ENCODE measurements around the gene NDFIP2.
A peak's percentile ranks its signal among the peaks of the same experiment; 100 is the strongest.
"Not testable (repeated sequence)": the region's sequence is repeated elsewhere in the genome, so short reads cannot be mapped to it uniquely, and the experiment has no call there.

The NDFIP2 gene

DNA sequence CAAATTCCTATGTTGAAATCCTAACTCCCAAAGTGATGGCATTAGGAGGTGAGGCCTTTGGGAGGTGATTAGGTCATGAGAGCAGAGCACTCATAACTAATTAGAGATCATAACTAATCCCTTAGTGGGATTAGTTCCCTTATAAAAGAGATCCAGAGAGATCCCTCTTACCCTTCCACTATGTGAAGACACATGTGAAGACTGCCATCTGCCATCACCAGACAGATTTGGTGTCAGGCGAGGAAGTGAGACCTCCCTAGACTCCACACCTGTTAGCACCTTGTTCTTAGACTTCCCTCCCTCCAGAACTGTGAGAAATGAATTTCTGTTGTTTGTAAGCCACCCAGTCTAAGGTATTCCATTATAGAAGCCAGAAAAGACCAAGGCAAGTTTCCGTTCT is 112.2 kb downstream of the NDFIP2 start:
- no peak for DNase-seq (ENCODE audit: low spot score)

DNA sequence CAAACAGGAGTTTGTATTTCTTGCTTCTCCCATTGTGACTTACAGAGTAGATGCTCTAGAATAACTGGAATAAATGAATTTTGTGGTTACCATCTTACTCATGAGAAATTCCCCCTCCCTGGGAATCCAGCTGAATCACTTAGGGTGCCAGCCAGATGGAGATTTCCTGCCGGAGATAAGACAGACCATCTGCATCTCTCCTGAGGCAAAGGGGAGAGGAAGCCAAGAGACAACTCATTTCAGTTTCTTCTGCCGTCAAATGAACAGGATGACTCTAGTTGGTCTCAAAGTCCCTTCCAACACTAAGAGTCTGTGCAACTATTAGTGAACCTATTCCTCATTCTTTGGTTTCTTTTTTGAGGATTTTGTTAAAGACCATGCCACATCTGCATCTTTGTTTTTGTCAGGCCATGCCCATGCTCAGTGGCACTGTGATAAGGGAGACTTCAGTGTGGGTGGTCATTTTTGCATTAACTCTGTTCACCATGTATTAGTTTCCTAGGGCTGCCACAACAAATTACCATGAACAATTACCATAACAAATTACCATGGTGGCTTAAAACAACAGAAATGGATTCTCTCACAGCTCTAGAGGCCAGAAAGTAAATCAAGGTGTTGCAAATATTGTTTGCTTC is 112.8 kb downstream of the NDFIP2 start:
- DNase-seq (ENCODE audit: low spot score), result peak; percentile 19

DNA sequence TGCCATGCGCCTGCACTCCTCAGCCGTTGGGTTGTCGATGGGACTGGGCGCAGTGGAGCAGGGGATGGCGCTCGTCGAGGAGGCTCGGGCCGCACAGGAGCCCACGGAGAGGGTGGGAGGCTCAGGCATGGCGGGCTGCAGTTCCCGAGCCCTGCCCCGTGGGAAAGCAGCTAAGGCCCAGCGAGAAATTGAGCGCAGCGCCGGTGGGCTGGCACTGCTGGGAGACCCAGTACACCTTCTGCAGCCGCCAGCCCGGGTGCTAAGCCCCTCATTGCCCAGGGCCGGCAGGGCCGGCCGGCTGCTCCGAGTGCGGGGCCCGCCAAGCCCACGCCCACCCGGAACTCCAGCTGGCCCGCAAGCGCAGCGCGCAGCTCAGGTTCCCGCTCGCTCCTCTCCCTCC is 119.2 kb downstream of the NDFIP2 start:
- DNase-seq (ENCODE audit: low spot score), result not testable (repeated sequence)

GRCh38 chr13:79602936-79603335 is 122.0 kb downstream of the NDFIP2 start:
- DNase-seq (ENCODE audit: low spot score), result no peak

DNA sequence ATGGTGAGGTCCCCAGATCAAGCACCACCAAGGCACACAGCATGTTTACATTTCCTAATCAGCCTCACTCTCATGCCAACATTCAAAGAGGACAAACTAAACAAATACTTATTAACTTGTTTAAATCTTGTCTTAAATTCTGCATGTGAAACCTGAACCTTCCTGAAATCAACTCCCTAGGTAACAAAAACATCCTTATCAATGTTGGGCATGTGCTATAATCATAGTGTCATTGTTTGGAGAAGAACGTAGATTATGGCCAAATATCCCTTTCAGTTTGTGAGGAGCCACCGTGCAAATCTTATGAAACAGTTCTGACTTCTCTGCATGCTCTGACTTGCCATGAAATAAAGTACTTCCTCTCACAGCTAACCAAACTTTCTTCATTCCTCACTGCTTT is 123.8 kb downstream of the NDFIP2 start:
- no peak for DNase-seq (ENCODE audit: low spot score)
